ENCODE measurements around the gene AGAP2.
"Not testable (repeated sequence)": the region's sequence is repeated elsewhere in the genome, so short reads cannot be mapped to it uniquely, and the experiment has no call there.

AGAP2 gene

DNA sequence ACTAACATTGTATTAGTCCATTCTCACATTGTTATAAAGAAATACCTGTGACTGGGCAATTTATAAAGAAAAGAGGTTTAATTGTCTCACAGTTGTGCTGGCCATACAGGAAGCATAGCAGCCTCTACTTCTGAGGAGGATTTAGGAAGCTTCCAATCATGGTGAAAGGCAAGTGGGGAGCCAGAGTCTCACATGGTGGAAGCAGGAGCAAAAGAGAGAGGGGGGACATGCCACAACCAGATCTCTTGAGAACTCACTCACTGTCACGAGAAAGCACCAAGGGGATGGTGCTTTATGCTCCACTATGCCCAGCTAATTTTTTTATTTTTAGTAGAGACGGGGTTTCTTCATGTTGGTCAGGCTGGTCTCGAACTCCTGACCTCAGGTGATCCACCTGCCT is 31.3 kb downstream of the AGAP2 start:
- no peak for DNase-seq (ENCODE audit: extremely low read depth in 1 of 2, low read depth in 1 of 2)

DNA sequence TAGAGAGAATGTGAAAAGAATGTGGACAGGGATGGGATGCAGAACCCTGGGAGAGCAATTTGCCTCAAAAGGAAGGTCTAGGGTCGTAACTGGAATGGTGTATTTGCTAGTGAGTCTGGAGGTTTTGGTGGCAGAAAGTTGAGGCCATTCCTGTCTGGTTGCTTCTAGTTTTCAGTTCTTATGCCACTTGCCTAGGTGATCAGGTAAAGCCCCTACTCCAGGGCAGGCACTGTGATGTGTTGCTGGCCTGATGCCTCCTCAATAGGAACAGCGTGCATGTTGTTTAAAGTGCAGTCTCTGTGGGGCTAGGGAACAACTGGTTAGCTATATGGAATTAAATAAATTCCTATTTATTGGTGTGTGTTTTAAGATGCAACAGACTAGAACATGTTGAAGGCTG is 38.2 kb downstream of the AGAP2 start:
- no peak for DNase-seq (ENCODE audit: extremely low read depth in 1 of 2, low read depth in 1 of 2)

DNA sequence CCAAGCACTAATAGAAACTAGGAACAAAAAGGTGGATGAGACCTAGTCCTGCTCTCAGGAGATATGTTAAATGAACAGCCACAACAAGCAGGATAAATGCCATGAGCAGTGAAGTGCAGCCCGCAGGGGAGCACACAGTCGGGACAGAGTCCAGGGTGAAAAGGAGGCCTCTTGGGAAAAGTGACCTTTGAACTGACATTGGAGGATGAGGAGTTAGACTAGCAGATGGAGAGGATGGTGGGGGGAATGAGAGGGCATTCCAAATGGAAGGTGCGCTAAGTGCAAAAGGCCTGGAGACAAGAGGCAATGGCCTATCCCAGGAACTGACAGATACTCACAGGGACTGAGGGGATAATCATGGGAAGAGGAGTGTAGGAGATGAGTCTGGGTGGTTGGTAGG is 40.1 kb downstream of the AGAP2 start:
- no peak for DNase-seq (ENCODE audit: extremely low read depth in 1 of 2, low read depth in 1 of 2)

DNA sequence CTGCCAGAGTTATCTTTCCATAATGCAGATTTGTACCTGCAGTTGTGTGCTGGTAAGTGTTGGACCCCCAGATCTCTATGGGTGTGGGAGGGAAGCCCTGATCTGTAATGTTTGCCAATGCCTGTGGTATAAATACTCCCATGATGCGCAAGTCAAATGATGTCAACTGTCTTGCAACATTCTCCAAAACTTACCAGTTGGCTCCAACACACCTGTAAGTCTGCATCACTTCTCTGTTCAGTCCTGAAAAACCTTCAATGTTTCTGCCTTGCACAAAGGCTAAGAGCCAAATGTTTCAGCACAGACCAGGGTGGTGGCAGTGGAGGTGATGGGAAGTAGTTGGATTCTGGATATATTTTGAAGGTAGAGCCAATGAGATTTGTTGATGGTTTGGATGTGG is 41.5 kb downstream of the AGAP2 start:
- no peak for DNase-seq (ENCODE audit: extremely low read depth in 1 of 2, low read depth in 1 of 2)

DNA sequence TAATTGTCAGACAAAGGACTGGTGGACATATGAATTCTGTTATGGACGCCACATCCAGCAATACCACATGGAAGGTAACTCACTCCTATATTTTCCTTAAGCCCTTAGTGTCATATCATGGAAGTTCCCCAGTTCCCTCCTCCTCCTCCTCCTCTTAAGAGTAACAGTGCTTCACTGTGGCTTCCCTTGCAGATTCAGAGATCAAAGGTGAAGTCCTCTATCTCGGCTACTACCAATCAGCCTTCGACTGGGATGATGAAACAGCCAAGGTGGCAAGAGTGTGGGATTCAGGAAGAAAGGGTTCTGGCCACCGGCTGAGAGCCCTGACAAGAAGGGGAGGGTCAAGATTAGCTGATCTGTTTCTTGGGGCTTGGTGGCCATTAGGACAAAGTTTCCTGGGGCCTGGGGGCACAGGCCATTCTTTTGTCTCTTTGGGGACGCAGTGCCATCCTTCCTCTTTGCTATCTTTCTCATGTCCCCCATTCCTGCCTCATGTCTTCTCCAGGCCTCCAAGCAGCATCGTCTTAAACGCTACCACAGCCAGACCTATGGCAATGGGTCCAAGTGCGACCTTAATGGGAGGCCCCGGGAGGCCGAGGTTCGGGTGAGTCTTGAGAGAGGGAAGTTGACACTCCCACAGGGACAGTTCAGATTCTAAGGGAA is 42.6 kb downstream of the AGAP2 start:
- no peak for DNase-seq (ENCODE audit: extremely low read depth in 1 of 2, low read depth in 1 of 2)

DNA sequence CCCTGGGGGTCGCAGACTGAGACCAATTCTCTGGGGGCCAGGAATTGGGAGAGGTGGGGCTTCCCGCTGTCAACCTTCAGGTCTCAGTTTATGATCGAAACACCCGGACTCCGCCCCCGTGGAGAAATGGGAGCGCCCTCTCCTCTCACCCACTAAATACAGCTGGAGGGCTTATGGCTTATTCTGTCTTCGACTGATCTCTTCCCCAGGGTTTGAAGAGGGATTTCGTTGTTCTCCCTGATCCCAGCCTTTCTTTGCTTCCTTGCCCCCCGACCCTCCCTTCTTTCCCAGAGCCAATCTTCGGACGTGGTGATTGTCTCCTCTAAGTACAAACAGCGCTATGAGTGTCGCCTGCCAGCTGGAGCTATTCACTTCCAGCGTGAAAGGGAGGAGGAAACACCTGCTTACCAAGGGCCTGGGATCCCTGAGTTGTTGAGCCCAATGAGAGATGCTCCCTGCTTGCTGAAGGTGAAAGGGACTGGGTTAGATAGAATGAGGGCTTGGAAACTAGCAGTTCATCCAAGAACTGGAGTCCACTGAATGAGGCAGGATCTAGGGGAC is 44.0 kb downstream of the AGAP2 start:
- DNase-seq (ENCODE audit: extremely low read depth in 1 of 2, low read depth in 1 of 2) = no peak

DNA sequence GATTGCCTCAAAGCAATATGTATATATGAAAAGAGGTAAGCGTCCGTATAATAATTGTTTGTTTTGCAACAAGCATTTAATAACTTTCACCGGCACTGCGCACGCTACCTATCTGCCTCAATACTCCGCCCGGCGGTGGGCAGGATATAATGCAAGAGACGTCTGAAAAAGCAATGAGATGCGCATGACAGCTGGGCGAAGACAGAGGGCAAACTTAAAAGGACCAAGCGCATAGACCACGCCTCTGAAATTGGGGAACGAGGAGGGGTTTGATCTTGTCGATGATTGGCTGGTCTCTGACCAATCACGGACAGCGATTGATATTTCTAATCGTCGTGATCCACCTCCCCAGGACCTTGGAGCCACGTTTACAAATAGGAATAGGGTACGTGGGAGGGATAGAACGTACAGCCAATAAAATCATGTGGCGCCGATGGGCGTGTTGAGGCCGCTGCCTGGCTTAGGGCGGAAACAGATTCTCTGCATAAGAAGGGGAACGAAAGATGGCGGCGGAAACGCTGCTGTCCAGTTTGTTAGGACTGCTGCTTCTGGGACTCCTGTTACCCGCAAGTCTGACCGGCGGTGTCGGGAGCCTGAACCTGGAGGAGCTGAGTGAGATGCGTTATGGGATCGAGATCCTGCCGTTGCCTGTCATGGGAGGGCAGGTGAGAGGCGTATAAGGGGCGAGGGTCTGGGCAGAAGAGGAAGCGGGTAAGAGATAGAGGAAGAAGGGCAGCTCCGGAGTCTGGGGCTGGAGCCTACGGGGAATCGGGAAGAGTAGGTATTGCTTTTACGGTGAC is 44.7 kb downstream of the AGAP2 start, which contains the start of gene OS9:
OS9 (plus strand) TSS at position 474 of the 800 bp plus-strand sequence; CDS start at position 504, 30 bp downstream.
- peak; percentile 80 to 97 for DNase-seq (ENCODE audit: extremely low read depth in 1 of 2, low read depth in 1 of 2)

DNA sequence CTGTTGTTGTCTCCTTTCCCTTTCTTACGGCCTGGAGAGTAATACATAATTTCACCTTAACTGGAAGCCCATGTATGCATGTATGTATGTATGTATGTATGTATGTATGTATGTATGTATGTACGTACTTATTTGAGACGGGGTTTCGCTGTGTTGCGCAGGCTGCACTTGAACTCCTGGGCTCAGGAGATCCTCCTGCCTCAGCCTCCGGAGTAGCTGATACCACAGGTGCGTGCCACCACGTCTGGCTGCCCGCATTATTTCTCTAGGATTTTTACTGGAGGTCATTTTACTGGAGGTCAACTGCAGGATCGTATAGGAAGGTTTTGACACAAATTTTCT is 45.3 kb downstream of the AGAP2 start:
- DNase-seq (ENCODE audit: extremely low read depth in 1 of 2, low read depth in 1 of 2) = no peak

DNA sequence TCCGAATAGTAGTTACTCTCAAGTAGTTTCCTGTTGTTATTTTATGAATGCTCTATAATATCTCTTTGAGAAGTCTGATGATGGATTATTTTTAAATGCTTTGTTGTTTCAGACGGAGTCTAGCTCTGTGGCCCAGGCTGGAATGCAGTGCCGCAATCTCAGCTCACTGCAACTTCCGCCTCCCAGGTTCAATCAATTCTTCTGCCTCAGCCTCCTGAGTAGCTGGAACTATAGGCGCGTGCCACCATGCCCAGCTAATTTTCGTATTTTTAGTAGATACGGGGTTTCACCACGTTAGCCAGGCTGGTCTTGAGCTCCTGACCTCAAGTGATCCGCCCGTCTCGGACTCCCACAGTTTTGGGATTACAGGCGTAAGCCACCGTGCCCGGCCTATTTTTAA is 46.0 kb downstream of the AGAP2 start:
- DNase-seq (ENCODE audit: extremely low read depth in 1 of 2, low read depth in 1 of 2) = no peak

DNA sequence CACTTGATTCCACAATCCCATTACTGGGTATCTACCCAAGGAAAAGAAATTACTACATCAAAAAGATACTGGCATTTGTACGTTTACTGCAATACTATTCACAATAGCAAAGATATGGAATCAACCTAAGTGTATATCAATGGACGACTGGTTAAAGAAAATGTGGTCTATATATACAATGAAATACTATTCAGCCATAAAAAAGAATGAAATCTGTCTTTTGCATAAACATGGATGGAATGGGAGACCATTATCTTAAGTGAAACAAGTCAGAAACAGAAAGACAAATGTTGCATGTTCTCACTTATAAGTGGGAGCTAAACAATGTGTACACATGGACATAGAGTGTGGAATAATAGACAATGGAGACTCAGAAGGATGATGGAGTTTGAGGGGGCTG is 49.6 kb downstream of the AGAP2 start:
- DNase-seq (ENCODE audit: extremely low read depth in 1 of 2, low read depth in 1 of 2) = no peak

DNA sequence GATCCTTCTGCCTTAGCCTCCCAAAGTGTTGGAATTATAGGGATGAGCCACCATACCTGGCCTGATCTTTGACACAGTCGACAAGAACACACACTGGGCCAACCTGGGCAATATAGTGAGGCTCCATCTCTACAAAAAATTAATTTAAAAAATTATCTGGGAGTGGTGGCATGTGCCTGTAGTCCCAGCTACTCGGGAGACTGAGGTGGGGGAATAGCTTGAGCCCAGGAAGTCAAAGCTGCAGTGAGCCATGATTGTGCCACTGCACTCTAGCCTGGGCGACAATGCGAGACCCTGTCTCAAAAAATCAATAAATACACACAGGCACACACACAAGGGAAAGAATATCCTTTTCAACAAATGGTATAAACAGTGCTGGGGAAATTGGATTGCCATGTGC is 50.7 kb downstream of the AGAP2 start:
- DNase-seq (ENCODE audit: extremely low read depth in 1 of 2, low read depth in 1 of 2) = no peak

DNA sequence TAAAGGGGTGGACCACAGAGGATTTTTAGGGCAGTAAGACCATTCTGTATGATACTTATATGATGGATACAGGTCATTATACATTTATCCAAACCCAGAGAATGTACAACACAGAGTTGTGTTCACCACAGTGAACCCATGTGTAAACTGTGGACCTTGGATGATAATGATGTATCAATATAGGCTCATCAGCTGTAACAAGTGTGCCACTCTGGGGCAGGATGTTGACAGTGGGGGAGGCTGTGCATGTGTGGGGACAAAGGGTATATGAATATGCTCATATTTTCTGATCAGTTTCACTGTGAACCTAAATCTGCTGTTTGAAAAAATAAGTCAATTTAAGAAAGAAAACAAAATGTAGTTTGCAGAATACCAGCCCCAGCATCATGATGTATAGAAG is 58.8 kb downstream of the AGAP2 start:
- no peak for DNase-seq (ENCODE audit: extremely low read depth in 1 of 2, low read depth in 1 of 2)

DNA sequence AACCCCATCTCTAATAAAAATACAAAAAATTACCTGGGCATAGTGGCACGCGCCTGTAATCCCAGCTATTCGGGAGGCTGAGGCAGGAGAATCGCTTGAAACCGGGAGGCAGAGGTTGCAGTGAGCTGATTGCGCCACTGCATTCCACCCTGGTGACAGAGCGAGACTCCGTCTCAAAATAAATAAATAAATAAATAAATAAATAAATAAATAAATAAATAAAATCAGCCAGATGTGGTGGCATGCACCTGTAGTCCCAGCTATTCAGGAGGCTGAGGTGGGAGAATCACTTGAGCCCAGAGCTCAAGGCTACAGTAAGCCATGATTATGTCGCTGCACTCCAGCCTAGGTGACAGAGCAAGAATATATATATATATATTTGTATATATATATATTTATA is 60.6 kb downstream of the AGAP2 start:
- not testable (repeated sequence) for DNase-seq (ENCODE audit: extremely low read depth in 1 of 2, low read depth in 1 of 2)

DNA sequence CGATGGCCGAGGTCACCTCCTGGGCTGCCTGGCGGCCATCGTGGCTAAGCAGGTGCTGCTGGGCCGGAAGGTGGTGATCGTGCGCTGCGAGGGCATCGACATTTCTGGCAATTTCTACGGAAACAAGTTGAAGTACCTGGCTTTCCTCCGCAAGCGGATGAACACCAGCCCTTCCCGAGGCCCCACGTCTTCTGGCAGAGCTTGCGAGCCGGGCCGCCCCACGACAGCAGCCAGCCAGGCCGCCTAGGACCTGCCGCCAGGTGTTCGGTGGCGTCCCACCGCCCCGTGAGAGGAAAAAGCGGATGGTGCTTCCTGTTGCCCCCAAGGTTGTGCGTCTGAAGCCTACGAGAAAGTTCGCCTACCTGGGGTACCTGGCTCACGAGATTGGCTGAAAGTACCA is 63.9 kb downstream of the AGAP2 start:
- no peak for DNase-seq (ENCODE audit: extremely low read depth in 1 of 2, low read depth in 1 of 2)

Measured in stimulated activated CD8-positive, alpha-beta memory T cell treated with anti-CD3 and anti-CD28 coated beads, Interleukin-7, amount 100 ng/mL, for 48 hours (primary cell).